ENCODE results near the gene MAB21L4. TPM values are rescaled to one million over a fixed set of nuclear protein-coding genes. Genes with fewer than 3 reads are reported as not detected.

Gene MAB21L4
- total RNA-seq, 1 donor, result not detected

DNA sequence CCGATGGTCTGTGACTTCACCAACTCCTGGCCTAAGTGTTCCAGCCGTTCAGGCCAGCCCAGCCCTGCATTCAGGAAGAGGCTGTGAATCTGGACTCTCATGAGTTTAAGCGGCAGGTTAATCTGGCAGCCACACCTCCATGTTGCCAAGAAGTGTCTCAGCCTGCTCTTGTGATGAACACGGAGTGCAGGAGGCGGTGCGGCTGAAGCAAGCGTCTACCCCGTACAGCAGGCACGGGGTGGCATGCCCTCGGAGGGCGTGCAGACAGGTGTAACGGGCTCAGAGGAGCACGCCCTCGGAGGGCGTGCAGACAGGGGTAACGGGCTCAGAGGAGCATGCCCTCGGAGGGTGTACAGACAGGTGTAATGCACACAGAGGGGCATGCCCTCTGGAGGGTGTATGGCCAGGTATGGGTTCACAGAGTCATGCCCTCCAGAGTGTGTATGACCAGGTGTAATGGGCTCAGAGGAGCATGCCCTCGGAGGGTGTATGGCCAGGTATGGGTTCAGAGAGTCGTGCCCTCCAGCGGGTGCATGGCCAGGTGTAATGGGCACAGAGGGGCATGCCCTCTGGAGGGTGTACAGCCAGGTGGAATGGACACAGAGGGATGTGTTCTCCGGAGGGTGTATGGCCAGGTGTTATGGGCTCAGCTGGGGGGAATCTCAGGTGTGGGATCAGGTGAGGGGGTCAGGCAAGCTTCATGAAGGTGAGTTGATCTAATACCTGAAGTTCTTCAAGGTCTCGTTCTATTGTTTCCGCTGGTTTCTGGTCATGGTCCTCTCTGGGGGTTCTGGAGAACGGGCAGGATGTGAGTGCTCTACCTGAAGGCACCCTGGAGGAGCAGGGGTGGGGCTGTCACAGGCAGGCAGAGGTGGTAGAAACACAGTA, 32.8 kb upstream of the MAB21L4 start:
- no peaks in the 10 kb centered on the region for H3K27me3 ChIP-seq (ENCODE audit: insufficient read depth, low read length)
- no peak overlapping the region for H3K4me3 ChIP-seq (ENCODE audit: low read length)
- H3K9me3 ChIP-seq (ENCODE audit: low read depth, low read length), result no peaks in the 10 kb centered on the region
- no peaks in the 10 kb centered on the region for H3K4me1 ChIP-seq (ENCODE audit: insufficient read depth, low read length)

DNA sequence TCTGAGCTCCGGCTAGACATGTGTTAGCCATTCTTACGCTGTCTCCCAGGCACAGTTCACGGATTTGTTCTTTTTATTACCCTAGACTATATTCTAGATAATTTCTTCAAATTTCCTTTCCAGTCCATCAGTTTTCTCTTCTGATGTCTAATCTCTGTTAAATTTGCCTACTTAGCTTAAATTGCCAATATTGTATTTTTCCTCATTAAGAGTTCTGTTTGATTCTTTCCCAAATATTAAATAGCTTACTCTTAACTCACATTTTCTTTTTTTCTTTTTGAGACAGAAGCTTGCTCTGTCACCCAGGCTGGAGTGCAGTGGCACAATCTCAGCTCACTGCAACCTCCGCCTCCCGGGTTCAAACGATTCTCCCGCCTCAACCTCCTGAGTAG, 31.4 kb upstream of the MAB21L4 start:
- H3K4me3 ChIP-seq (ENCODE audit: low read length), result no peak overlapping the region
- no peaks in the 10 kb centered on the region for H3K4me1 ChIP-seq (ENCODE audit: insufficient read depth, low read length)

DNA sequence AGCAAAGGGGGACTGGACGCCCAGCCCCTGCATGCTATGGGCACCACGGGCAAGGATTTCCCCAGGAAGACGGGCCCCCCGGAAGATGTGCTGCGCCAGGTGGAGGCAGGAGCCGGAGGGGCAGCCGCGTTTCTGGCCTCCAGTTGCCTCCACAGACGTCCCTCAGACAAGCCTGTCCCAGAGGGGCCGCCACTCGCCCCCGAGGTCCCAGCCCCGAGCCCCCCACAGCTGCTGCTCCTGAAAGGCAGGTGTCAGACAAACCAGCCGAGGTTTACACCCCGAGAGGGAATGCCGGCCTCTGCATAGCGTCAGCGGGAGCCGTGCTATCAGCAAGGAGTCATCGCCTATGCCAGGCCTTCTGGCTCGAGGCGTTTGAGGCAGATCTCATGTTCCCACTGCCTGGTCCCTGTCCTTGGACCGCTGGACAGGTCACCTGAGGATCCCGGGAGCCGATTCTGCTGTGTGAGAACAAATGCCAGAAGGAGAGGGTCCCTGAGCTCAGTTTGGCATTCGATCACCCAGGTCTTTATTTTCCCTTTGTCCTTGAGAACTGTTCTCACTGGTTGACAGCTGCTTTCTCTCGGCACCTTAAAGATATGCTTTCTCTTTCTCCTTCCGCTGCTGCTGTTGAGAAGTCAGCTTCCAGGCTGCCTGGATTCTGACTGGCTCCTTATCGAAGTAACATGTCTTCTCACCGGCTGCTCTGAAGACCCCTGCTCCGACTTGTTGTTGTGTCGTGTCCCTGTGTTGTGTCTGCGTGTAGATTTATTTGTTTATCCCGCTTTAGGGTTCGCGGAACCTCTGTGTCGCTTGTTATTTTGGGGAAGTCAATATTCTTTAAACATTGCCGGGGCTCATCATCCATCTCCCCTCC, 30.8 kb upstream of the MAB21L4 start:
- H3K27me3 ChIP-seq (ENCODE audit: insufficient read depth, low read length), result no peaks in the 10 kb centered on the region
- no peaks in the 10 kb centered on the region for H3K9me3 ChIP-seq (ENCODE audit: low read depth, low read length)
- H3K4me3 ChIP-seq (ENCODE audit: low read length), result no peak overlapping the region
- H3K4me1 ChIP-seq (ENCODE audit: insufficient read depth, low read length), result no peaks in the 10 kb centered on the region

More for the DNA sequence above, 31.4 kb upstream of the MAB21L4 start:
- H3K27me3 ChIP-seq (ENCODE audit: insufficient read depth, low read length), result no peaks in the 10 kb centered on the region
- H3K9me3 ChIP-seq (ENCODE audit: low read depth, low read length), result no peaks in the 10 kb centered on the region

DNA sequence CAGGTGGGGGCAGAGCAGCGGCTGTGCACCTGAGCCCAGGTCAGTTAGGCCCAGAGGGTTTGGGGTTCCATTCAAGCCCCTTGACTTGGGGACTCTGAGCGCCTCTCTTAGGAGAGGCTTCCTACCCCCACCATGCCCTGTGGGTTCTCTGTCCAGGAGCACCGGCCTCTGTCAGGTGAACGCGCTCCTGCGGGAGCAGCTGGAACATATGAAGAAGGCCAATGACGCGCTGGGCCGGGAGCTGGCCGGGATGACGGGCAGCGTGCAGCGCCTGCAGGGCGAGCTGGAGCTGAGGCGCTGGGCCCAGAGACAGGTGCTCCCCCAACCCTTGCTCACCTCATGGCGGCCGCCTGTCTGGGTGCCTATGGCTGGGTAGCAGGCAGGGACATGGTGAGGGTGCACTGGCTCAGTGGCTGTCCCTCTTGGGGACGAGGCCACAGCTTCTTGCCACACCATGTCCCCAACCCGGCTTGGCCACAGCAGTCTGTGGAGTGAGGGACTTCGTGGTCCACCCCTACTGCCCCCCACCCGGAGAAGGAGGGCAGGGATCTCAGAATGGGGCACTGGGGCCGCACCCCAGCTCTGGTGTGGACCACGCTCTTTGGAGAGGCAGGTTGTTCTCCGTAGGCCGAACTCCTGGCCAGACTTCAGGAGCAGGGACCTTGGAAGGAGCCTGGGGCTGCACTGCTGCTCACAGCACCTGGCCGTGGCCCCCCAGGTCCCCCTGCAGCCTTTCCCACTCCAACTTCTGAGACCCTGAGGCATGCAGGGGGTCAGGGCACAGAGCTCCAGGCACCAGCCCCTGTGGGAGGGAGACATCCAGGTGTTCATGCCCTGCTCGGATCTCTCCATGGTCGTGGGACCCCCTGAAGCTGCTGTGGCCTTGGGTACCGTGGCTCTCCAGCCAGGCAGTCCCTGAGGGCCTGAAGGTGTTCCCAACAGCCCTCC, 29.9 kb upstream of the MAB21L4 start:
- H3K4me3 ChIP-seq (ENCODE audit: low read length), result no peak overlapping the region

DNA sequence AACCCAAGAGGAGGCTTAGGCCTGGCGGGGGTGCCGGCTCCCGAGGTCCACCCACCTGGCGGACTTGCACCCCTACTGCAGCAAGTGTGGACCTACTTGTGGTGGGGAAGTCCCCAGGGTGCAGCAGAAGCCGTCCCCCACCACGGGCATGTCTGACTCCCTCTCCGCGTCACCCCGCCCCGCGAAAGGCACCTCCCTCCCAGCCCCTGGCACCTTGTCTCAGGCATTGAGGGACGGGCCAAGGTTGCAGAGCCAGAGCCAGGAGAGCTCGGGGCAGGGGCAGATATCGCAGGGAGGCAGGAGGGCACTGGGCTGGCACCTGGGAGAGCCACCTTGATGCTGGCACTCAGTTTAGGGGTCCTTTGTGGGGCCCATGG, 29.2 kb upstream of the MAB21L4 start:
- H3K9me3 ChIP-seq (ENCODE audit: low read depth, low read length), result no peaks in the 10 kb centered on the region
- no peaks in the 10 kb centered on the region for H3K27me3 ChIP-seq (ENCODE audit: insufficient read depth, low read length)
- H3K4me1 ChIP-seq (ENCODE audit: insufficient read depth, low read length), result no peaks in the 10 kb centered on the region
- no peak overlapping the region for H3K4me3 ChIP-seq (ENCODE audit: low read length)

More for the DNA sequence above, 29.9 kb upstream of the MAB21L4 start:
- Histone ChIP-seq H3K9me3 (ENCODE audit: low read depth, low read length) (no peaks in the 10 kb centered on the region), H3K4me1 (ENCODE audit: insufficient read depth, low read length) (no peaks in the 10 kb centered on the region), H3K27me3 (ENCODE audit: insufficient read depth, low read length) (no peaks in the 10 kb centered on the region)

DNA sequence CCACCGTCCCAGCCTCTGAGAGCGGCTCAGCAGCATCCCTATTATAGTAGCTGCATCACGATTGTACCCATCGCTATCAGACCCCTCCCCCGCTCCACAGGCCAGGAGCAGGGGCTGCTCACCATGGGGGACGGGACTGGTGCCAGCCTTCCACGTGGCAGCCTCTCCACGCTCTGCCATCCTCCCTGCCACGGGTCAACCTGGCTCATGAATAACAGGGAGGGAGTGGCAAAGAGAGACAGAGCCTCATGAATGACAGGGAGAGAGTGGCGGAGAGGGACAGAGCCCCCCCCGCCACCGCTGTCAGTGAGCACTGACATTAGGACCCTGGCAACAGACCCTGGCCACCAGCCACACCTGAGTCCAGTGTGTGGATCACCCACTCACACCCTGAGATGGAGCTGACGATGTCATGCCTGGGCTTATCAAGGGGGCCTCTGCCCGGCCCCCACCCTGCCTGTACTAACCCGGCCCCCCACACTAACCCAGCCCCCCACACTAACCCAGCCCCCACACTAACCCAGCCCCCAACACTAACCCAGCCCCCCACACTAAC, 27.1 kb upstream of the MAB21L4 start:
- Histone ChIP-seq H3K4me1 (ENCODE audit: insufficient read depth, low read length) (no peaks in the 10 kb centered on the region), H3K9me3 (ENCODE audit: low read depth, low read length) (no peaks in the 10 kb centered on the region)

DNA sequence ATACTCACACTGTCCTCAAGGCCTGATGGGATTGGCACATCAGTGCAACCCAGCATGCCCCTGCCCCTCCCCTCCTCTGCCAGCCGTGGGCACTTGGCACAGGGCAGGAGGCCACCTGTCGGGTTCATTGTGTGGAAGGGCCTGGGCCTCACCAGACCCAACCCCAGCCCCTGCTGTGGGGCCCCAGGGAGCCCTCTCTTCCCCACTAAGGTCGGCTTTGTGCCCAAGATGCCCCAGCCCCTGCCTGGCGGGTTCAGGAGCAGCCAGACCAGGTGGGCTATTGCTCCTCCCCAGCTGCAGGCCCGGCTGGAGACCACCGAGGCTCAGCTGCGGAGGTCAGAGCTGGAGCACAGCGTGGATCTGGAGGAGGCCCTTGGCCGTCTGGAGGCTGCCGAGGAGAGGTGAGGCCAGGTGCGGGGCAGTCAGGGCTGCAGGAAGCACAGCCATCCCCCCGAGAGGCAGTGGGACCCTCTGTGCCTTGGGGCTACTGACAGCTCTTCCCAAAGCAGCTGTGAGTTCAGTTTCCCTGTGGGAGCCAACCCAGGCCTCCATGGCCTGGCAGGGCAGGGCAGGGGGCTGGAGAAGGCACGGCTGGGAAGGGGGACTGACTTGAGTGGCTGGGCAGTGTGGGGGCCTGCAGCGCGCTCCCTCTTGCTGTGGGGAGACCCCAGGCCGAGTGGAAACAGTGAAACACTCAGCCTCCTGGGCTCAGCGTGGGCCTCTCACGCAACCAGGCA, 26.5 kb upstream of the MAB21L4 start:
- H3K4me3 ChIP-seq (ENCODE audit: low read length), result no peak overlapping the region
- no peaks in the 10 kb centered on the region for H3K9me3 ChIP-seq (ENCODE audit: low read depth, low read length)
- no peaks in the 10 kb centered on the region for H3K4me1 ChIP-seq (ENCODE audit: insufficient read depth, low read length)
- H3K27me3 ChIP-seq (ENCODE audit: insufficient read depth, low read length), result no peaks in the 10 kb centered on the region

More for the DNA sequence above, 27.1 kb upstream of the MAB21L4 start:
- no peaks in the 10 kb centered on the region for H3K27me3 ChIP-seq (ENCODE audit: insufficient read depth, low read length)
- no peak overlapping the region for H3K4me3 ChIP-seq (ENCODE audit: low read length)

DNA sequence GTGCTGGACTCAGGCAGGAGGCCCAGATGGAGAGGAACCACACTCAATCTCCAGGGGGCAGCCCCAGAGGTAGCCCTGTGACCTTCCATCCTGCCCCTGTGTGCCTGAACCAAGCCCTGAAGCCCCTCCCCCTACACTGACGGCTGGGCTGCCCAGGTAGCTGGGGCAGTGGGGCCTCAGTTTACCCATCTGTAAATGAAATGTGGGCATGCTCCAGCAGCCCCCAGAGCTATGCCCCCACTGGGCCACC, 26.0 kb upstream of the MAB21L4 start:
- no peaks in the 10 kb centered on the region for H3K4me1 ChIP-seq (ENCODE audit: insufficient read depth, low read length)
- no peaks in the 10 kb centered on the region for H3K9me3 ChIP-seq (ENCODE audit: low read depth, low read length)
- H3K4me3 ChIP-seq (ENCODE audit: low read length), result no peak overlapping the region
- no peaks in the 10 kb centered on the region for H3K27me3 ChIP-seq (ENCODE audit: insufficient read depth, low read length)

DNA sequence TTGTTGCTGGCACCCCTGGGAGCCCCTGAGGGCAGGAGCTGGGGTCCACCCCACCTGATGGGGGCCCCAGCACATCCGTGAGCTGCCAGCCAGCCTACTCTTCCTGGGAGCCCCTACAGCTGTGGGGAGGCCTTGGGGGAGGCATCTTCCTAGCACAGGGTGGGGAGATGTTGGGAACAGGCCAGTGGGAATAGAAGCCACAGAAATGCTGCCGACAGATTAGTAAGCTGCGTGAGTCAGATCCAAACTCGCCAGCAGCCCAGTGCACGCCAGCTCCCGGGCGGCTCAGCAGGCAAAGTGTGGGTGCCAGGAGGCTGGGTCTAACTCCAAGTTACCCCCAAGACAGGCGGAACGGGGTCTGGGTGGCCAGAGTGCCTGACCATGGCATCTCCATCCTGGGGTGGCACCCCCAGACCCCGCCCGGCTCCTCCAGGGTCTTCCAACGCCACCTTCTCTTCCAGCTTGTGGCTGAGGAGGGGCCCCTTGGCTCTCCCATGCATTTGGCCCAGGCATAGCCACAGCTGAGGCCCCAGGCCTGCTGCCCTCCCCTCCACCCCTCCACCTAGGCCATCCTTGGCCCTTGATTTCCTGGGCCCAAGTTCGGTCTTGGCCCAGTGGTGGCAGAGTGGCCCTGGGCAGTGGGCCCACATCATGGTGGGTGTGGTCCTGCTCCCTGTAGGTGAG, 25.5 kb upstream of the MAB21L4 start:
- H3K9me3 ChIP-seq (ENCODE audit: low read depth, low read length), result no peaks in the 10 kb centered on the region
- no peaks in the 10 kb centered on the region for H3K27me3 ChIP-seq (ENCODE audit: insufficient read depth, low read length)
- H3K4me1 ChIP-seq (ENCODE audit: insufficient read depth, low read length), result no peaks in the 10 kb centered on the region
- no peak overlapping the region for H3K4me3 ChIP-seq (ENCODE audit: low read length)

DNA sequence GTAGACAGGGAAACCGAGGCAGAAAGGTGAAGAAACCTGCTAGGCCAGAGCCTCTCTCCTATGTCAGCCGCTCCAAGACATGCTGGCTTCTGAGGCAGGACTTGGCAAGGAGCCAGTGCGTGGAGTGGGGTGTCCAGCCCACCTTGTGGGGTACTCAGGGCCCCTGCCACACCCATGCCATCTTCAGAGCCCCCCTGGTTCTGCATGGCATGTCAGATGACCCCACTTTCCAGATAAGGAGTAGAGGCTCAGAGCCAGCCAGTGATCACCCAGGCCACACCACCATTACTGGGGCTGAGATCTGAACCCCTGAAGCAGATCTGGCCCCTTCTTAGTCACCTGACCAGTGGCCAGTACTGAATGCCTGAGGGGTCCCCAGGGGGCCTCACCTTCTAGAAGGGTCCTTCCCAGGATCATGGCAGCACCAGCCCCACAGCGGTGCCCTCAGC, 24.9 kb upstream of the MAB21L4 start:
- H3K27me3 ChIP-seq (ENCODE audit: insufficient read depth, low read length), result peaks cover 2% of the 10 kb centered on the region
- no peaks in the 10 kb centered on the region for H3K4me1 ChIP-seq (ENCODE audit: insufficient read depth, low read length)
- no peaks in the 10 kb centered on the region for H3K9me3 ChIP-seq (ENCODE audit: low read depth, low read length)
- H3K4me3 ChIP-seq (ENCODE audit: low read length), result no peak overlapping the region

DNA sequence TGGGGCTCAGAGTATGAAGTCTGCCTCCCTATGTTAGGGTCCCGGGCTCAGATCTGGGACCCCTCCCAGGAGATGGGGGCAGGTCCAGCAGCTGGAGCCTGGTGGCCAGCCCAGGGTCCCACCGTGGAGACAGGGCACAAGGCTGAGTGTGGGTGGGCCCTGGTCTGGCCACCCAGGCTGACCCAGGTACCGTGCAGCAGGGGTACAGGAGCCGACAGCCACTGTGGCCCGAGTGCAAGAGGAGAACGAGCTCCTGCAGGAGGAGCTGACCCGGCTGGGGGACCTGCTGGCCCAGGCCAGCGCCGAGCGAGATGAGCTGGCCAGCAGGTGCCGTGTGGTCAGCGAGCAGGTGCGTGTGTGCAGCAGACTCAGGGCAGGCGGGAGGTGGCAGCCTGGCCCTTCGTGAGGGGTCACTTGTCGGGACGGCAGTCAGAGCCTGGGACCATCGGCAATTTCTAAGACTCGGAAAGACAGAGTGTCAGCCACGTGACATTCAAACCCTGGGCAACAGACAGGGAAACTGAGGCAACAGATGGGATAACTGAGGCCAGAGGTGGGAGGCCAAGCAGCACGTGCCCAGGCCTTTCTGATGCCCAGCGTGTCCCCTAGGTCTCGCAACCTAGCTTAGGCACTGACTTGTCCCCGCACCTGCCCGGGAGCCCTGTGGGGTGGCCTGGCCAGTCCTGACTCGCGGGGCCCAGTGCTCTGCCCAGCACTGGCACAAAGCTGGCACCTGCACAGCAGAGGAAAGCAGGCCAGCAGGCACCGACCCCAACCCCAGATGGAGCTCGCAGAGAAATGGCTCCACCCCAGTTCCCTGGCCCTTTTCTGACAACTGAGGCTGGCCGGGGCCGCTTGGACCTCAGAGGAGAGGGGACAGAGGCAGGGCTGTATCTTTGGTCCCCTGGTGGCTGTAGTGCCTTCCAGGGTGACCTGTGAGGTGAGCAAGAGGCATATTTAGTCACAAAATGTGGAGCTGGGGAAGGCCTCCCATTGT, 24.1 kb upstream of the MAB21L4 start:
- Histone ChIP-seq H3K9me3 (ENCODE audit: low read depth, low read length) (no peaks in the 10 kb centered on the region), H3K4me1 (ENCODE audit: insufficient read depth, low read length) (no peaks in the 10 kb centered on the region), H3K4me3 (ENCODE audit: low read length) (no peak overlapping the region), H3K27me3 (ENCODE audit: insufficient read depth, low read length) (peaks cover 6% of the 10 kb centered on the region)

DNA sequence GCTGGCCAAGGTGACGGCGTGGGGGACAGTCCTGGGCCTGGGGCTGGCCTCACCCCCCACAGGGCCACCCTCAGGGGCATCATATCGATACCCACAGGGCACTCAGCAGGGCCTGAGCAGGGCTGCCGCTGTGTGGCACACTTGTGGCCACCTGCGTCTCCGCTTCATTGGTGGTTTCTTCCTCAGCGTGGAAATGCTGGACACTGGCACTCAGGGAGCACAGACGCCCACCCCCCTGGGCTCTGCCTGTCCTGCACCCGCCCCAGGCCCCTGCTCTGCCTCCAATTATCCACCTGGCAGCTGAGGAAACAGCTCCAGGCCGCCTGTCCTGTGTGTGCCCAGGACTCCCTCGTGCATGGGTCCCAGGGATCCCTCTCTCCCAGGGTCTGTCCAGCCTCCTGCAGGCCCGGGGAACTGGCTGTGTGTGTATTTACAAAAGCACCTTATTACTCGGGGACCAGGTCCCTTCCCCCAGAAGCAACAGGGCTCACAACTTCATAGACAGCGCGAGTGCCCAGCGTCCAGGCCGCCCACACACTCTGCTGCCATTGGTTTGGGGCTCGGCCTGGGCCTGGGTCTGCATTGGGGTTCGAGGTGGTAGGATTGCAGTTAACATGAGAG, 23.3 kb upstream of the MAB21L4 start:
- no peak overlapping the region for H3K4me3 ChIP-seq (ENCODE audit: low read length)
- no peaks in the 10 kb centered on the region for H3K4me1 ChIP-seq (ENCODE audit: insufficient read depth, low read length)
- no peaks in the 10 kb centered on the region for H3K9me3 ChIP-seq (ENCODE audit: low read depth, low read length)
- peaks cover 7% of the 10 kb centered on the region for H3K27me3 ChIP-seq (ENCODE audit: insufficient read depth, low read length)

Measured in mononuclear cell (primary cell).